HCT116 (cell line): Measurements from ENCODE around the gene CREBL2.
"Not testable (repeated sequence)": the region's sequence is repeated elsewhere in the genome, so short reads cannot be mapped to it uniquely, and the experiment has no call there.

Source experiments
- CEBPB ChIP-seq: IDR thresholded peaks from 2 replicates; pipeline ENCODE4 v1.6.1; 2012; ENCODE audit warnings: low read depth
- EGR1 ChIP-seq: IDR thresholded peaks from 2 replicates; pipeline ENCODE4 v1.6.1; 2012; ENCODE audit warnings: low read depth
- EZH2 ChIP-seq: fragments of 200-600 bp; sonication (generic); IDR thresholded peaks from 2 replicates; pipeline ENCODE4 v1.6.1; 2017; ENCODE audit warnings: antibody characterized with exemption, mixed run types
- EZH2phosphoT487 ChIP-seq: fragments of 200-600 bp; IDR thresholded peaks from 2 replicates; pipeline ENCODE4 v1.6.1; 2018; ENCODE audit warnings: antibody characterized with exemption, borderline replicate concordance
- JUND ChIP-seq: IDR thresholded peaks from 2 replicates; pipeline ENCODE4 v1.6.1; 2012
- ZBTB33 ChIP-seq: IDR thresholded peaks from 2 replicates; pipeline ENCODE4 v1.6.1; 2011; ENCODE audit warnings: mild to moderate bottlenecking, low read length, moderate library complexity; ENCODE audit not compliant: insufficient replicate concordance; ENCODE audit errors: extremely low read depth
- TF ChIP-seq, protein P1 (sequence below), 3 experiments: fragments of 200-600 bp in 1 of 3; sonication (generic) in 1 of 3; IDR thresholded peaks in 2 of 3; conservative IDR thresholded peaks in 1 of 3; 2 replicates each; pipeline ENCODE4 v1.5.1; 2012 to 2017; ENCODE audit warnings: low read depth in 2 of 3, low read length in 2 of 3, antibody characterized with exemption in 1 of 3, borderline replicate concordance in 1 of 3, control low read depth in 1 of 3, mild to moderate bottlenecking in 1 of 3, mixed read lengths in 1 of 3, mixed run types in 1 of 3, moderate library complexity in 1 of 3; ENCODE audit not compliant: insufficient read depth in 1 of 3

GRCh38 chr12:12618064-12618463 lies 6.4 kb downstream of the CREBL2 start:
- TF ChIP-seq, protein P1, sequence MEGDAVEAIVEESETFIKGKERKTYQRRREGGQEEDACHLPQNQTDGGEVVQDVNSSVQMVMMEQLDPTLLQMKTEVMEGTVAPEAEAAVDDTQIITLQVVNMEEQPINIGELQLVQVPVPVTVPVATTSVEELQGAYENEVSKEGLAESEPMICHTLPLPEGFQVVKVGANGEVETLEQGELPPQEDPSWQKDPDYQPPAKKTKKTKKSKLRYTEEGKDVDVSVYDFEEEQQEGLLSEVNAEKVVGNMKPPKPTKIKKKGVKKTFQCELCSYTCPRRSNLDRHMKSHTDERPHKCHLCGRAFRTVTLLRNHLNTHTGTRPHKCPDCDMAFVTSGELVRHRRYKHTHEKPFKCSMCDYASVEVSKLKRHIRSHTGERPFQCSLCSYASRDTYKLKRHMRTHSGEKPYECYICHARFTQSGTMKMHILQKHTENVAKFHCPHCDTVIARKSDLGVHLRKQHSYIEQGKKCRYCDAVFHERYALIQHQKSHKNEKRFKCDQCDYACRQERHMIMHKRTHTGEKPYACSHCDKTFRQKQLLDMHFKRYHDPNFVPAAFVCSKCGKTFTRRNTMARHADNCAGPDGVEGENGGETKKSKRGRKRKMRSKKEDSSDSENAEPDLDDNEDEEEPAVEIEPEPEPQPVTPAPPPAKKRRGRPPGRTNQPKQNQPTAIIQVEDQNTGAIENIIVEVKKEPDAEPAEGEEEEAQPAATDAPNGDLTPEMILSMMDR (IDR thresholded peaks at IDR 0.05 in 2 of 3, conservative IDR thresholded peaks at IDR 0.05 in 1 of 3; ENCODE audit: borderline replicate concordance in 1 of 3, insufficient read depth in 1 of 3, low read depth in 2 of 3, low read length in 2 of 3) = not testable (repeated sequence)
- TF ChIP-seq EGR1, EZH2phosphoT487, ZBTB33, CEBPB, JUND, EZH2: not testable (repeated sequence)
